ENCODE data around the gene CTCFL.
"Not testable (repeated sequence)": the region's sequence is repeated elsewhere in the genome, so short reads cannot be mapped to it uniquely, and the experiment has no call there.

CTCFL gene

GRCh38 chr20:57478176-57478575, 46.8 kb downstream of the CTCFL start:
- DNase-seq = no peak

DNA sequence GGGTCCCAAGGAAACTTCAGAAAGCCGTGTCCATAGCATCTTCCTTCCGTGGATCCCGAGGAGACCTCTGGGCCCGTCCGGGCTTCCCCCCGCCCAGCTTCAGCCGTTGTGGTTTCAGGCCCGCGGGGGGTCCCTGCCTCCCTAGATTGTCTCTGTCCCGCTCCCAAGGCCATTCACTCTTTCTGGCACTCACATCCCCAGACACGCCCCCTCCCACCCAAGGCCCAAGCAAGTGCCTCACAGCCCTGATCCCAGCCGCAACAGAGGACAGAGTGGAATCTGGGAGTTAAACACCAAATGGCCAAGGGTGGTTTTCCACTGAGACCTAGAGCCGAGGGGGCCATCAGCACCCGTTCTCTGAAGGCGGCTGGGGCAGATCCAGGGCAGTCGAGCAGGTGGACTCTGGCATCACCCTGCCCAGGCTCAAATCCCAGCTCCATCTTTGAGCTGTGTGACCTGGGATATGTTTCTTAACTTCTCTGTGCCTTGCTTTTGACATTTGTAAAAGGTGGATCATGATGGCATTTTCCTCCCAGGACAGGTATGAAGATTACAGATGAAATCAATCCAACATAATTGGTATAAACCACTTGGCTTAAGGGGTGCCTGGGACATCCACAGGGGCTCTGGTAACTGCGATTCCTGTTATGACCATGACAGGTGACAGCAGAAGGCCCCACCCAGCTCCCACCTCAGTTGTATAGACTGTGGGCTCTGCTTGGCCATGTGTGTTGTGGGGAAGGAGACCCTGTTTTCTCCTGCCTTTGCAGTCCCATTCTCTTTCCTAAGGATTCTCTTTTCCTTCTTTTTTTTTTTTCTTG, 48.1 kb downstream of the CTCFL start:
- DNase-seq = no peak

DNA sequence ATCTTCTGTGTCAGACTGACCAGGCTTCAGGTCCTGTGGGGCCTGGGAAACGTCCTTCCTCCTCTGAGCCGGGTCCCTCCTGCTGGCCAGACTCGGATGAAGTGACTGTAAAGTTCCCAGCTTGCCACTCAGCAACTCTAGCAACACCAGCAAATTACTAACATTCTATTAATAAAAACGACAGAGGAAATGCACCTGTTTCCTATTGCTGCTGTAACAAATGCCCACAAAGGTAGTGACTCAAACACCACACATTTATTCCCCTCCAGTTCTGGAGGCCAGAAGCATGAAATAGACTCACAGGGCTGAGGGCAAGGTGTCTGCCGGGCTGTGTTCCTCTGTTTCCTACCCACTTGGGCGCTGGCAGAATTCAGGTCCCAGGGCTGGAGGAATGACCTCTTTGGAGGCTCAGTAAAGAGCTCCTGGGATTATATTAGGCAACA, 48.8 kb downstream of the CTCFL start:
- DNase-seq = no peak

DNA sequence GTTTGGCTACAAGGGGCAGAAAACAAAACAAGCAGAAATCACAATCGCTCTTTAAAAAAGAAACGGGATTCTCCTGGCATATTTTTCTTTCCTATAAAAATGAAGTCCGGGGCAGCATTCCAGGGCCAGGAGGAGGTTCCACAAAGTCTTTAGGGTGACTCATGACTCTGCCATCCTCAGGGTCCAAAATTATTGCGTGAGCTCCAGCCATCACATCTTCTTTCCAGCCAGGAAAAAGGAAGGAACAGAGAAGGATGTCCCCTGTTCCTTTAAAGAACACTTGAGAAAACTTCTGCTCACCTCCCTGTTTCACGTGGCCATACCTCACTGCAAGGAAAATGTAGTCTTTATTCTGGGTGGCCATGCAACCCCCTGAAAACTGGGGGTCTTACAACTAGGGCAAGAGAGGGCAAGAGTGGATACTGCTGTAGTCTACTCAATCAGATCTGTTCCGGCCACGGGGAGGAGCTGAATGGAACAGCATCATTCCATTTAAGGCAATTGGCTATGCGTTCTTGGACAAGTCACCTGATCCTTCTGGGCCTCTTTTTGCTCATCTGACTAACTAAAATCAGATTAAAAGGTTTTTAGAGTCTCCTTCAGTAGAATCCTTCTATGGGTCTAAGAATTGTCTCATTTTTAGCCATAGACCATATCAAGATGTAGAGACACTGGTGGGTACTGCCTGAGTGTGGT, 49.4 kb downstream of the CTCFL start:
- DNase-seq = no peak

GRCh38 chr20:57474816-57475215, 50.1 kb downstream of the CTCFL start:
- no peak for DNase-seq

GRCh38 chr20:57474205-57474604, 50.7 kb downstream of the CTCFL start:
- DNase-seq = no peak

GRCh38 chr20:57473246-57474048, 51.5 kb downstream of the CTCFL start:
- DNase-seq = peak; percentile 9

GRCh38 chr20:57472474-57472873, 52.5 kb downstream of the CTCFL start:
- DNase-seq = not testable (repeated sequence)

DNA sequence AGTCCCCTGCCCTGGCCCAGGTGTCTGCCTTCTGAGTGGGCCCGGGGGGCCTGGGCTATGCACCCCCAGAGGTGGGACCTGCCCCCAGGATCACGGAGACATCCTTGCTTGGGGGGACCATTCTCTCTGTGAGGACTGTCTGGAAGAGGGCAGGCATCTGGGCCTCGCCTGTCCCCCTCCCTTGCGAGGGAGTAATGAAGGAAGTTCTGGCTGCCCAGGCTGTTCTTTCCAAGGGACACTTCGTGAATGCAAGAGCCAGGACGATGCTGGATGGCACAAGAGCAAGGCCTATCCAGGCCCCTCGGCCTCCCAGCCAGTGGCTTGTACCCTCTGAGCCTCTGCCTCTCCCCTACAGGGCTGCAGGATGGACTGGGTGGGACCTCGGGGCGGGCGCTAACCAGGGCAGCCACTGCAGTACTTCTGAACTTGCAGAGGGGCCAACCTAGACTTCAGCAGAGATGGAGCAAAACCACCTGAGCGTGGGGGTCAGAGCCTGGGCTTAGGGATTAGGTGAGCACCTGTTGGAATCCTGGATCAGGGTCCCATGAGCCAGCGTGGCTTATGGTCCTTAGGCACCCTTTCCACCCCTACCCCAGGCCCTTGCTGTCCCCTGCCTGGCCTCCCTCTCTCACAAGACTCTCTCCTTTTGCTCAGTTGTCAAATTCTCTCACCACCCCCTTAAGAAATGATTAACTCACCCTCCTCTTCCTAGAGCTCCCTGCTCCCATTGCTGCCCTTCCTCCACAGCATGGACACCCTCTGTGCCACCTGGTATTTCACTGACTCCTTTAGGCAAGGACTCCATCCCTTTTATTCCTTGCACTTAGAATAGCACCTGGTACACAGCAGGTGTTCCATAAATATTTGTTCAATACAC, 53.2 kb downstream of the CTCFL start:
- DNase-seq = no peak

DNA sequence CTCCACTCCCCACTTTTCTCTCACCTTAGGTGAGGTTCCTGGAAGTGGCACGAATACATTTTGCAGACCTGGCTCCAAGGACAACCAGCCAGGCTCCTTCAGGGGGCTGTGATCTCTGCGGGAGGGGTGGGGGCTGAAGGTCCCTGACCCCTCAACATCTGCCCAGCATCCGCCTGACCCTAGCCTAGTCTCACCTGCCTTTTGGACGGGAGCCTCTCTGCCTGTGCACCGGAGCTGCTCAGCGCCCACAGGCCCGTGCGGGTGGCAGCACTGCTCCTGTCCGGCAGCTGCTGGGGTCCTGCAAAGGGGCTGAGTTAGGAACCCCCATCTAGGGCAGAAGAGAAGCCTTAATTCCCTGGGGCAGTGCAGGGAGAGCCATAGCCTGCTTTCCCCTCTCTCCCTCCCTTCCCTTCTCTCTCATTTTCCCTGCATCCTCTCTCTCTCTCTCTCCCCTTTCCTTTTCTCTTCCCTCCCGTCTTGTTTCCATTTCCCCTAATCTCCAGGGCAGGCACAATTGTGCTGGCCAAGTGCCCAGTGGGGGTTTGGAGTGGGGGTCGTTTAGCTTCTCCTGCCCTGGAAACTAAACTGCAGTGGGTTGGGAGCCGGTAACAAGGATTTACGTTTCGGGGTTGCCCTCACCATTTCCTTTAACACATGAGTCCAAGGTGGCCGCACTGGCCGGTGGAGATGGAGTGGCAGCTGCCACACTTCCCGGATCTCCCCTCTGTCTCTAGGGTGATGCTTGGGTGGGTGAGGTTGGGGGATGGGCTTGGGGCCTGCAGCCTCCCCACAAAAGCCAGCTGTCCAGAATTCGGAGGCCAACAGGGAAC, 54.1 kb downstream of the CTCFL start:
- no peak for DNase-seq

DNA sequence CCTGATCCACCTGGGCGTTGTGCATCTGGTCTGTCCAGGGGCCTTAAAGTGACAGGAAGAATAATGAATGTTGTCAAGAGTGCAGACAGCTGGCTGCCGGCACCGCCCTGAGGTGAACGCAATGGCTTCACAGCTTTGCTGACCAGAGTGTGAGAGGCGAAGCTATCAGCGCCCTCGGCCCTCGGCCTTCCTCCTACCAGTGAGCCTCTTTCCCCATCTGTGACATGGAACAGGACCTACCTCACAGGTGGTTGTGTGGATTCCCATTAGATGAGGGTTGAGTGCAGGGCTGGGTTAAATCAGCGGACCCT, 54.8 kb downstream of the CTCFL start:
- no peak for DNase-seq

GRCh38 chr20:57469418-57470211, 55.3 kb downstream of the CTCFL start:
- no peak for DNase-seq

GRCh38 chr20:57468523-57469417, 56.2 kb downstream of the CTCFL start:
- no peak for DNase-seq

GRCh38 chr20:57467742-57468141, 57.2 kb downstream of the CTCFL start:
- DNase-seq = no peak

DNA sequence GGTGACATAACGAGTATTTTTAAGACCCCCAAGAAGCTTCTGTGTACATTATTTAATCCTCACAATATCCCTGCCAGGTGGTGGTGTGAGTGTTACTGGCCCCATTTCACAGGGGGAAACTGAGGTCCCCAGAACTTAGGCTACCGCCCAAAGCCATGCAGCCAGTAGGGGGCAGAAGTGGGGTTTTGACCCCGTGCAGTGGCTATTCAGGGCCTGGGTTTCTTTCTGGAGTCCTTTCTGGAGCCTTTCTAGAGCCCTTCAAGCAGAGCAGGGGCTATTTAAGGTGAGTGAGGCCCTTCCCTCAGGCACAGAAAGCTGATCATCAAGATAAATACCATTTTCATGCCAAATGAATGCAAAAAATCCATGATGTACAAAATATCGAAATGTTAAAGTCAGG, 59.0 kb downstream of the CTCFL start:
- DNase-seq = no peak

GRCh38 chr20:57465486-57465885, 59.5 kb downstream of the CTCFL start:
- DNase-seq = no peak

DNA sequence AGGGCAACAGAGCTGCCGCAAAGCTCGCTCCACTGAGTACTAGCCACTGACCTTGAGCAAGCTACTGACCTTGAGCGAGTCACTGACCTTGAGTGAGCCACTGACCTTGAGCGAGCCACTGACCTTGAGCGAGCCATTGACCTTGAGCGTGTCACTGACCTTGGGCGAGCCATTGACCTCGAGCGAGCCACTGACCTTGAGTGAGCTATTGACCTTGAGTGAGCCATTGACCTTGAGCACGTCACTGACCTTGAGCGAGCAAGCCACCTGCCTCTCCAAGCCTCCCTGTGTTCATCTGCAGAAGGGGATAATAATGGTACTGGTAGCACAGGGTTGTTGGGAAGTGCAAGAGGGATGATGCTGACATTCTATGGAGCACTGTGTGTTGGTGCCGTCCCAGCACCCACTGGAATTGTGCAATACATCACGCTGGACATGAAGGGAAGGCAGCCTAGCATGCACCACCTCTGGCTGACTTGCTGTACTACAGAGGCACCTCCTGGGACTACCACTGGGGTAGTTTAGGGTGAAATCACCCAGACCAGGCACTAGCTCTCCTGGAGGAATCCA, 60.2 kb downstream of the CTCFL start:
- DNase-seq = no peak

GRCh38 chr20:57462781-57463180, 62.2 kb downstream of the CTCFL start:
- DNase-seq = no peak

DNA sequence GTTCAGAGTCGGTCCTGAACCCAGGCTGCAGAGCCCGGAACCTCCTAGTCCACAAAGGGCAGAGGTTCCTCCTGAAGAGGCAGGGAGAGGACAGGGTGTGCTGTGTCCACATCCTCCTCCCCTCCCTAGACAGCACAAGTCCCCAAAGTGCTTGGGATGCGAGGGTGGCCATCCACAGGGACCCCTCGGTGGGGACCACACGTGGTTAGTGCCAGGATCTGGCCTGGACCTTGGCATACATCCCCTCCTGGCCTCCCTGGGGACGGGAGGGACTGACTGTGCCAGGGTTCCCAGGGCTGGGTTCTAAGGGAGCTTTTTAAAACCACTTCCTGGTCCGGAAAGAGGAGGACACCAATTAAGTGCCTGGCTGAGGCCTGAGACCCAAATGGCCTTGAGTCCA, 63.2 kb downstream of the CTCFL start:
- DNase-seq = no peak
